SK-N-MC (cell line): ENCODE results near the gene GSE1.

ENCODE experiments used
- EZH2 ChIP-seq: fragments of 200-600 bp; sonication (generic); IDR thresholded peaks from one replicate; pipeline ENCODE4 v1.6.1; 2017; ENCODE audit warnings: antibody characterized with exemption
- POLR2AphosphoS5 ChIP-seq: IDR thresholded peaks from 2 replicates; pipeline ENCODE4 v1.6.1; 2012; ENCODE audit warnings: mild to moderate bottlenecking, low read depth, low read length, borderline replicate concordance

DNA sequence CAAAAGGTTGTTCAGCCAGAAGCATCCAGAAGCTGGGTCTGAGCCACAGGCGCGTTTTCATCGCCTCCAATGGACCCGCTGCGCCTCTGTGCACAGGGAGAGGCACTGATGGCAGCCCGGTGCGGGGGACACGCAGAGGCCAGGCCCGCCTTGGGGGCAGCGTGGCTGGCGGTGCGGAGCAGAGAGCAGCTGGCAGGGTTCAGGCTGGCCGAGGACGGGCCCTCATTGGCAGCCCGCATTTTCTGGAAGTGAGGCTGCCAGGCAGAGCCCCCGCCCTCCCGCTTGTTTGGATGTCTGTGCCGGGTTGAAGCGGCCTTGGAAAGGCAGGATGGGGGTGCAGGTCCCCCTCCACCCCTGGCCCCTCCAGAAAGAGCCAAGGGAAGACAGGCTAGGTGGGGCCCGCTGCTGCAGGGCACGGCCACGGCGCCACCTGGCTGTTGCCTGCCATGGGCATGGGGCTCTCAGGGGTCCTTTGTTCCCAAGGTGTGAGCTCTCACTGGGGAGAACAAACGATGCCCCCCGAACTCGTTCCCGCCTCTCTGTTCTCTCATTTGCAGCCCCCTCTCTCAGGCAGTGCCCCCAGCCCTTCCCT lies 18.8 kb downstream of the GSE1 start:
- TF ChIP-seq POLR2AphosphoS5 (no peak), EZH2 (no peak)
